ENCODE data around the gene HOXD11. TPM values are rescaled to one million over a fixed set of nuclear protein-coding genes. Genes with fewer than 3 reads are reported as not detected.

HOXD11 gene
- total and polyA plus RNA-seq, 2 experiments from 2014 or later, result not detected

DNA sequence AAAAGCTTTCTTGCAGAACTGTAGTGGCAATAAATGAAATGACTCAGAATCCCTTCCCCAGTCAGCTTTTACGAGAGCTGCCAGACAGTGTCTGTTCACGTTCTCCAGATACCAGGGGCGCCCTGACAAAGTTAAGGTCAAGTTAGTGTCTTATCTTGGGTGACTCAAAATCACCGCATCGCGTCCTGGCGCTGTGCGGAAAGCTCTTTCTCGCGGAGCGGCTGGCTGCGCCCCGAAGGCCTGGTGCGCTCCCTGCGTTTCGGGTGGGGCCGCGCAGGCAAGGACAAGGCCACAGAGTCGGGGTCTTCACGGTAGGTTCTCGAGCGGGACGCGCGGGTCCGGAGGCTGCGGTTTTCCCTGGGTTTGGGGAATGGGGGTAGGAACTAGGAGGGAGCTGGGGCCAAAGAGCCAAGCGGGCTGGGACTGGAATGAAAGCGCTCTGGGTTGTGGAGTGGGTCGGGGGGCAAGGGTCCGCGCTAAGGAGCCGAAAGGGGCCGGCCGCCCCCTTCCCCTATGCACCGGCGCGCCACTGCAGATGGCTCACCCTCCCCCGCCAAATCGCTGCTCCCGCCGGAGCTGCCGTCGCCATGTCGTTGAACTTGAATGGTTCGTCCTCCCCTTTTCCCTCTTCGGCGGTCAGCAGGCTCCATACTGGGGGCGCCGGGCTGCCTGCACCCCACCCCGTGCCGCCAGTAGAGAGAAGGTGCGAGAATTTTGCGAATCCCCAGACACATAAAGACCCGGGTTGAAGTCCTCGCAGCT is 2.6 kb upstream of the HOXD11 start:
- Histone ChIP-seq H3K4me2 (peak overlapping the region; percentile 73), H3F3A (replicated peaks; ENCODE audit: low read depth) (peaks cover 29% of the 10 kb centered on the region), H3K4me1 (ENCODE audit: insufficient read depth) (peaks cover 49% of the 10 kb centered on the region), H3K27me3 (ENCODE audit: insufficient read depth) (peaks cover 99% of the 10 kb centered on the region), H3K79me2 (replicated peaks; ENCODE audit: insufficient read depth) (no peaks in the 10 kb centered on the region), H3K36me3 (ENCODE audit: insufficient read depth) (no peaks in the 10 kb centered on the region; the same call in 1 of the 2 replicates), H3K27ac (ENCODE audit: low read depth) (no peak overlapping the region), H4K20me1 (replicated peaks; ENCODE audit: insufficient read depth) (peaks cover 36% of the 10 kb centered on the region), H3K9me2 (ENCODE audit: insufficient read depth) (no peaks in the 10 kb centered on the region), H3K4me3 (peak overlapping the region; percentile 46), H2AFZ (no peak overlapping the region; the same call in 1 of the 2 replicates)
- H3K27ac Mint-ChIP-seq, result no peak overlapping the region
- H3K36me3 Mint-ChIP-seq (ENCODE audit: low read depth), result no peaks in the 10 kb centered on the region; the same call in 2 of the 3 replicates
- H3K27me3 Mint-ChIP-seq (ENCODE audit: insufficient read depth, low read depth, poor library complexity), result peaks cover 93% of the 10 kb centered on the region
- ATAC-seq, result peak; percentile 1; the same call in 1 of the 3 replicates
- peak overlapping the region; percentile 51 for H3K4me3 Mint-ChIP-seq
- H3K4me1 Mint-ChIP-seq, result peaks cover 34% of the 10 kb centered on the region
- peak; percentile 55 for DNase-seq (ENCODE audit: low spot score)
- TF ChIP-seq EZH2 (IDR thresholded peaks at IDR 0.05; ENCODE audit: low read depth, unreplicated experiment), result peak; percentile 92
- TF ChIP-seq, protein P1, sequence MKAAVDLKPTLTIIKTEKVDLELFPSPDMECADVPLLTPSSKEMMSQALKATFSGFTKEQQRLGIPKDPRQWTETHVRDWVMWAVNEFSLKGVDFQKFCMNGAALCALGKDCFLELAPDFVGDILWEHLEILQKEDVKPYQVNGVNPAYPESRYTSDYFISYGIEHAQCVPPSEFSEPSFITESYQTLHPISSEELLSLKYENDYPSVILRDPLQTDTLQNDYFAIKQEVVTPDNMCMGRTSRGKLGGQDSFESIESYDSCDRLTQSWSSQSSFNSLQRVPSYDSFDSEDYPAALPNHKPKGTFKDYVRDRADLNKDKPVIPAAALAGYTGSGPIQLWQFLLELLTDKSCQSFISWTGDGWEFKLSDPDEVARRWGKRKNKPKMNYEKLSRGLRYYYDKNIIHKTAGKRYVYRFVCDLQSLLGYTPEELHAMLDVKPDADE (IDR thresholded peaks at IDR 0.05), result no peak
- no peak for TF ChIP-seq ZNF114 (CRISPR knock-in tag; IDR thresholded peaks at IDR 0.05)
- peak; percentile 92 for TF ChIP-seq EZH2phosphoT487 (IDR thresholded peaks at IDR 0.05; ENCODE audit: unreplicated experiment)
- H3K9me3 Mint-ChIP-seq, result peaks cover 5% of the 10 kb centered on the region; the same call in 2 of the 3 replicates

DNA sequence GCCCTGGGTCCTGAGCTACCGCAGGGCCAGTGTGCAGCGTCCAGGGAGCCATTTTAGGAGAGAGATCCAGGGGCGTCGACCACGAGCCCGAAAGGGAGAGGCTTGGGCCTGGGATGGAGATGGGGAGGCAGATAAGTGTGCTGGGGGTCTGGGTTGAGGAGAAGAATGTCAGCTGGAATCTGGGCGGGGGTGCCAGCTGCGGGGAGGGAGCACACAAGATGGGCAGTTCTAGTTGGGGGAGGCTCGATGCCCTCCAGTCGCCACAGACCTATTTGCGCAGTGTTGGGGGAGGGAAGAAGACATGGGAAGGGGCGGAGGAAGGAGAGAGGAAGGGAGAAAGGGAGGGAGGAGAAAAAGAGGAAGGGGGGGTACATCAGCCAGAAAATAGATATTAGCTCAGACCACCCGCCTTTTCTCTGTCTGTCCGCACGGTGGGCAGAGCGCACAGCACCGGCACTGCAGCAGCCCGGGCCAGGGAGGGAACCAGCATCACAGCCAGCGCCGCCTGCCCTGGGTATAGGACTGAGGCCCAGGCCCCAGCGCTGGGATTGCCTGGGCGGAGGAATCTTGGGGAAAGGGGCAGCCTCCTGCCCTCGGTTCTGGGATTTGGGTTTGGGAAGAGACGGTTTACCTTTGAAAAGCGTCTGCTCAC is 1.9 kb upstream of the HOXD11 start:
- Mint-ChIP-seq H3K4me1 (peaks cover 33% of the 10 kb centered on the region), H3K27me3 (ENCODE audit: insufficient read depth, low read depth, poor library complexity) (peaks cover 94% of the 10 kb centered on the region), H3K4me3 (peak overlapping the region; percentile 51), H3K36me3 (ENCODE audit: low read depth) (no peaks in the 10 kb centered on the region; the same call in 2 of the 3 replicates), H3K27ac (no peak overlapping the region), H3K9me3 (peaks cover 5% of the 10 kb centered on the region; the same call in 2 of the 3 replicates)
- peaks cover 43% of the 10 kb centered on the region for H4K20me1 ChIP-seq (replicated peaks; ENCODE audit: insufficient read depth)
- H3K36me3 ChIP-seq (ENCODE audit: insufficient read depth), result no peaks in the 10 kb centered on the region; the same call in 1 of the 2 replicates
- no peak overlapping the region; the same call in 1 of the 2 replicates for H2AFZ ChIP-seq
- peak overlapping the region; percentile 73 for H3K4me2 ChIP-seq
- no peaks in the 10 kb centered on the region for H3K79me2 ChIP-seq (replicated peaks; ENCODE audit: insufficient read depth)
- peaks cover 99% of the 10 kb centered on the region for H3K27me3 ChIP-seq (ENCODE audit: insufficient read depth)
- H3F3A ChIP-seq (replicated peaks; ENCODE audit: low read depth), result peaks cover 34% of the 10 kb centered on the region
- H3K27ac ChIP-seq (ENCODE audit: low read depth), result no peak overlapping the region
- DNase-seq (ENCODE audit: low spot score) (peak; percentile 54), ATAC-seq (peak; percentile 23)
- H3K4me1 ChIP-seq (ENCODE audit: insufficient read depth), result peaks cover 49% of the 10 kb centered on the region
- peak overlapping the region; percentile 46 for H3K4me3 ChIP-seq
- no peaks in the 10 kb centered on the region for H3K9me2 ChIP-seq (ENCODE audit: insufficient read depth)
- TF ChIP-seq, protein P2, sequence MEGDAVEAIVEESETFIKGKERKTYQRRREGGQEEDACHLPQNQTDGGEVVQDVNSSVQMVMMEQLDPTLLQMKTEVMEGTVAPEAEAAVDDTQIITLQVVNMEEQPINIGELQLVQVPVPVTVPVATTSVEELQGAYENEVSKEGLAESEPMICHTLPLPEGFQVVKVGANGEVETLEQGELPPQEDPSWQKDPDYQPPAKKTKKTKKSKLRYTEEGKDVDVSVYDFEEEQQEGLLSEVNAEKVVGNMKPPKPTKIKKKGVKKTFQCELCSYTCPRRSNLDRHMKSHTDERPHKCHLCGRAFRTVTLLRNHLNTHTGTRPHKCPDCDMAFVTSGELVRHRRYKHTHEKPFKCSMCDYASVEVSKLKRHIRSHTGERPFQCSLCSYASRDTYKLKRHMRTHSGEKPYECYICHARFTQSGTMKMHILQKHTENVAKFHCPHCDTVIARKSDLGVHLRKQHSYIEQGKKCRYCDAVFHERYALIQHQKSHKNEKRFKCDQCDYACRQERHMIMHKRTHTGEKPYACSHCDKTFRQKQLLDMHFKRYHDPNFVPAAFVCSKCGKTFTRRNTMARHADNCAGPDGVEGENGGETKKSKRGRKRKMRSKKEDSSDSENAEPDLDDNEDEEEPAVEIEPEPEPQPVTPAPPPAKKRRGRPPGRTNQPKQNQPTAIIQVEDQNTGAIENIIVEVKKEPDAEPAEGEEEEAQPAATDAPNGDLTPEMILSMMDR (conservative IDR thresholded peaks at IDR 0.05; ENCODE audit: low read depth in 2 of 2), result no peak
- TF ChIP-seq ZNF331 (CRISPR knock-in tag; IDR thresholded peaks at IDR 0.05; ENCODE audit: low read depth), result no peak
- TF ChIP-seq, protein P3, sequence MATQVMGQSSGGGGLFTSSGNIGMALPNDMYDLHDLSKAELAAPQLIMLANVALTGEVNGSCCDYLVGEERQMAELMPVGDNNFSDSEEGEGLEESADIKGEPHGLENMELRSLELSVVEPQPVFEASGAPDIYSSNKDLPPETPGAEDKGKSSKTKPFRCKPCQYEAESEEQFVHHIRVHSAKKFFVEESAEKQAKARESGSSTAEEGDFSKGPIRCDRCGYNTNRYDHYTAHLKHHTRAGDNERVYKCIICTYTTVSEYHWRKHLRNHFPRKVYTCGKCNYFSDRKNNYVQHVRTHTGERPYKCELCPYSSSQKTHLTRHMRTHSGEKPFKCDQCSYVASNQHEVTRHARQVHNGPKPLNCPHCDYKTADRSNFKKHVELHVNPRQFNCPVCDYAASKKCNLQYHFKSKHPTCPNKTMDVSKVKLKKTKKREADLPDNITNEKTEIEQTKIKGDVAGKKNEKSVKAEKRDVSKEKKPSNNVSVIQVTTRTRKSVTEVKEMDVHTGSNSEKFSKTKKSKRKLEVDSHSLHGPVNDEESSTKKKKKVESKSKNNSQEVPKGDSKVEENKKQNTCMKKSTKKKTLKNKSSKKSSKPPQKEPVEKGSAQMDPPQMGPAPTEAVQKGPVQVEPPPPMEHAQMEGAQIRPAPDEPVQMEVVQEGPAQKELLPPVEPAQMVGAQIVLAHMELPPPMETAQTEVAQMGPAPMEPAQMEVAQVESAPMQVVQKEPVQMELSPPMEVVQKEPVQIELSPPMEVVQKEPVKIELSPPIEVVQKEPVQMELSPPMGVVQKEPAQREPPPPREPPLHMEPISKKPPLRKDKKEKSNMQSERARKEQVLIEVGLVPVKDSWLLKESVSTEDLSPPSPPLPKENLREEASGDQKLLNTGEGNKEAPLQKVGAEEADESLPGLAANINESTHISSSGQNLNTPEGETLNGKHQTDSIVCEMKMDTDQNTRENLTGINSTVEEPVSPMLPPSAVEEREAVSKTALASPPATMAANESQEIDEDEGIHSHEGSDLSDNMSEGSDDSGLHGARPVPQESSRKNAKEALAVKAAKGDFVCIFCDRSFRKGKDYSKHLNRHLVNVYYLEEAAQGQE (IDR thresholded peaks at IDR 0.05; ENCODE audit: unreplicated experiment), result no peak
- no peak for TF ChIP-seq CREB1 (CRISPR knock-in tag; IDR thresholded peaks at IDR 0.05; ENCODE audit: low read depth)
- no peak for TF ChIP-seq STAT1 (IDR thresholded peaks at IDR 0.05; ENCODE audit: unreplicated experiment)
- TF ChIP-seq ZNF114 (CRISPR knock-in tag; IDR thresholded peaks at IDR 0.05), result no peak
- no peak for TF ChIP-seq POLR2AphosphoS5 (IDR thresholded peaks at IDR 0.05; ENCODE audit: low read depth)
- TF ChIP-seq, protein P1 (IDR thresholded peaks at IDR 0.05), result no peak
- TF ChIP-seq JUNB (IDR thresholded peaks at IDR 0.05; ENCODE audit: unreplicated experiment), result no peak
- peak; percentile 60 for TF ChIP-seq EZH2phosphoT487 (IDR thresholded peaks at IDR 0.05; ENCODE audit: unreplicated experiment)
- TF ChIP-seq NANOG (IDR thresholded peaks at IDR 0.05; ENCODE audit: borderline replicate concordance), result no peak
- peak; percentile 61 for TF ChIP-seq EZH2 (IDR thresholded peaks at IDR 0.05; ENCODE audit: low read depth, unreplicated experiment)
